Spleen (tissue), 11 donors: ENCODE measurements around the gene THUMPD3. TPM values are rescaled to one million over a fixed set of nuclear protein-coding genes. Genes with fewer than 3 reads are reported as not detected.

ENCODE experiments used
- DNase-seq: peaks from one replicate; pipeline ENCODE4 v3.0.0-alpha.2; 2020
- H3K27ac ChIP-seq, 8 donors: fragments of 200-600 bp; sonication (generic) in 7 of 8; 1 replicate in 4 of 8; 2 replicates in 4 of 8; pipeline versions ENCODE4 v1.5.0 to v1.8.0; 2016 to 2021; ENCODE audit warnings: inconsistent platforms in 4 of 8, mild to moderate bottlenecking in 4 of 8, moderate library complexity in 1 of 8
- H3K27me3 ChIP-seq, 7 donors: fragments of 200-600 bp; sonication (generic) in 6 of 7; replicated peaks in 1 of 7; 1 replicate in 4 of 7; 2 replicates in 3 of 7; pipeline versions ENCODE4 v1.5.0 to v1.8.0; 2016 to 2021; ENCODE audit warnings: inconsistent platforms in 3 of 7, mild to moderate bottlenecking in 1 of 7
- H3K36me3 ChIP-seq, 6 donors: fragments of 200-600 bp; sonication (generic) in 5 of 6; 1 replicate in 4 of 6; 2 replicates in 2 of 6; pipeline versions ENCODE4 v1.5.0 to v1.8.0; 2016 to 2021; ENCODE audit warnings: inconsistent platforms in 2 of 6
- H3K4me1 ChIP-seq, 6 donors: fragments of 200-600 bp; sonication (generic) in 5 of 6; 1 replicate in 3 of 6; 2 replicates in 3 of 6; pipeline versions ENCODE4 v1.5.0 to v1.8.0; 2016 to 2021; ENCODE audit warnings: inconsistent platforms in 3 of 6
- H3K4me3 ChIP-seq, 8 donors: fragments of 200-600 bp; sonication (generic) in 7 of 8; 1 replicate in 4 of 8; 2 replicates in 4 of 8; pipeline versions ENCODE4 v1.5.0 to v1.8.0; 2016 to 2021; ENCODE audit warnings: inconsistent platforms in 4 of 8, mild to moderate bottlenecking in 4 of 8, moderate library complexity in 2 of 8
- H3K9me3 ChIP-seq, 8 donors: fragments of 200-600 bp; sonication (generic) in 7 of 8; 1 replicate in 4 of 8; 2 replicates in 4 of 8; pipeline versions ENCODE4 v1.5.0 to v1.8.0; 2016 to 2021; ENCODE audit warnings: inconsistent platforms in 4 of 8
- CTCF ChIP-seq, 11 experiments: fragments of 200-600 bp in 7 of 11; fragments of 450-650 bp in 4 of 11; sonication (generic) in 4 of 11; IDR thresholded peaks in 8 of 11; conservative IDR thresholded peaks in 3 of 11; 1 replicate in 7 of 11; 2 replicates in 4 of 11; pipeline versions ENCODE4 v1.4.0 to v1.8.0; 2016 to 2021; ENCODE audit warnings: antibody characterized with exemption in 11 of 11, inconsistent platforms in 4 of 11, mild to moderate bottlenecking in 1 of 11
- POLR2A ChIP-seq, 3 donors: fragments of 450-650 bp; IDR thresholded peaks; one replicate each; pipeline ENCODE4 v1.5.1; 2017; ENCODE audit warnings: antibody characterized with exemption in 3 of 3, mild to moderate bottlenecking in 1 of 3
- POLR2AphosphoS5 ChIP-seq, 3 donors: sonication (generic); formaldehyde crosslinking; IDR thresholded peaks; one replicate each; pipeline ENCODE4 v1.5.1; 2017; ENCODE audit warnings: antibody characterized with exemption in 3 of 3
- WGBS, 5 donors: extraction: QIAGEN DNeasy Blood & Tissue Kit in 3 of 5; methylation state at CpG; one replicate each; pipeline versions ENCODE4 v1.1.5 to v1.1.7; 2013 to 2018; 5-methylcytosine and 5-hydroxymethylcytosine counted together
- intact Hi-C: fragments of 100-400 bp; cut with DNase I; formaldehyde crosslinking; loops from one replicate; pipeline ENCODE4 v1.15.0; 2023; ENCODE audit warnings: low total_unique reads
- polyA plus RNA-seq, 3 donors: library from polyadenylated mRNA; stranded (reverse); fragments of 200-250 nt; gene quantifications; one replicate each; pipeline ENCODE4 v1.2.1, GENCODE V29; 2013
- total RNA-seq, 7 donors: library from RNA; depleted of rRNA in 3 of 7; stranded (reverse); fragments of >200 nt in 3 of 7; fragmentation: NEBNext Ultra II Directional in 4 of 7; extraction: Animal tissue kit (Norgen Biotek cat#: 25700) in 4 of 7; gene quantifications; one replicate each; pipeline versions ENCODE4 v1.1.0 to v1.2.1, GENCODE V29; 2016 to 2021
- donor health status: healthy with polysubstance abuse.
- donor health status: DM: no; HTN: no; CAD: no; lungs with moderate emphysema.
- donor health status: DM: no; HTN: no; CAD: no.
- donor health status: Bipolar disorder and iron deficiency.
- donor health status: healthy.
- donor health status: DM: no; HTN: no; CAD: no.
- donor health status: DM: yes; HTN: yes; CAD: no.

The THUMPD3 gene
- total and polyA plus RNA-seq, 10 donors = 16.3 to 36.8 (median 23.8) TPM

GRCh38 chr3:9342696-9343095 is 20.2 kb upstream of the THUMPD3 start:
- Histone ChIP-seq H3K4me3 (no peak overlapping the region), H3K9me3 (no peaks in the 10 kb centered on the region), H3K27me3 (no peaks in the 10 kb centered on the region), H3K36me3 (no peaks in the 10 kb centered on the region), H3K4me1 (no peaks in the 10 kb centered on the region), H3K27ac (no peak overlapping the region)
- TF ChIP-seq POLR2AphosphoS5 (IDR thresholded peaks at IDR 0.05) = no peak
- no peak for TF ChIP-seq CTCF (IDR thresholded peaks at IDR 0.05 in 8 of 11, conservative IDR thresholded peaks at IDR 0.05 in 3 of 11)
- no peak for TF ChIP-seq POLR2A (IDR thresholded peaks at IDR 0.05)
- intact Hi-C loops = no loop called here
- DNase-seq = no peak
- WGBS, 5 donors = 74 to 86% (median 81%) methylated on average over 4 of the region's 4 CpGs

- no peak overlapping the region for H3K27ac ChIP-seq
- TF ChIP-seq POLR2A (IDR thresholded peaks at IDR 0.05) (no peak), CTCF (IDR thresholded peaks at IDR 0.05 in 8 of 11, conservative IDR thresholded peaks at IDR 0.05 in 3 of 11) (no peak), POLR2AphosphoS5 (IDR thresholded peaks at IDR 0.05) (no peak)
- no peaks in the 10 kb centered on the region for H3K9me3 ChIP-seq
- WGBS, 5 donors = 60 to 74% (median 66%) methylated on average over 4 of the region's 4 CpGs
- H3K4me3 ChIP-seq = no peak overlapping the region
- DNase-seq = no peak
- intact Hi-C loops = no loop called here
- H3K27me3 ChIP-seq = no peaks in the 10 kb centered on the region
- no peaks in the 10 kb centered on the region for H3K4me1 ChIP-seq
- H3K36me3 ChIP-seq = no peaks in the 10 kb centered on the region
Measured at GRCh38 chr3:9343115-9343514, 19.7 kb upstream of the THUMPD3 start.

- H3K9me3 ChIP-seq = no peaks in the 10 kb centered on the region
- 0 to 92% (median 46%) methylated on average over 1 of the region's 1 CpG for WGBS, 5 donors
- no peak for TF ChIP-seq POLR2AphosphoS5 (IDR thresholded peaks at IDR 0.05)
- no peak for TF ChIP-seq POLR2A (IDR thresholded peaks at IDR 0.05)
- TF ChIP-seq CTCF (IDR thresholded peaks at IDR 0.05 in 8 of 11, conservative IDR thresholded peaks at IDR 0.05 in 3 of 11) = no peak
Measured at GRCh38 chr3:9345041-9345440, 17.8 kb upstream of the THUMPD3 start.

GRCh38 chr3:9346141-9346540 is 16.7 kb upstream of the THUMPD3 start:
- Histone ChIP-seq H3K27ac (no peak overlapping the region), H3K9me3 (no peaks in the 10 kb centered on the region), H3K4me1 (no peaks in the 10 kb centered on the region), H3K4me3 (no peak overlapping the region), H3K27me3 (no peaks in the 10 kb centered on the region), H3K36me3 (peaks cover 0 to 6% (median 0%) of the 10 kb centered on the region in 6 donors)
- WGBS, 5 donors = 87 to 100% (median 92%) methylated on average over 1 of the region's 1 CpG
- DNase-seq = no peak
- TF ChIP-seq POLR2A (IDR thresholded peaks at IDR 0.05) (no peak), CTCF (IDR thresholded peaks at IDR 0.05 in 8 of 11, conservative IDR thresholded peaks at IDR 0.05 in 3 of 11) (no peak), POLR2AphosphoS5 (IDR thresholded peaks at IDR 0.05) (no peak)
- intact Hi-C loops = no loop called here

More at GRCh38 chr3:9345041-9345440, 17.8 kb upstream of the THUMPD3 start:
- H3K4me3 ChIP-seq = no peak overlapping the region
- no peak overlapping the region for H3K27ac ChIP-seq
- no peaks in the 10 kb centered on the region for H3K4me1 ChIP-seq
- H3K27me3 ChIP-seq = no peaks in the 10 kb centered on the region
- H3K36me3 ChIP-seq = peaks cover 0 to 6% (median 0%) of the 10 kb centered on the region in 6 donors
- DNase-seq = no peak
- intact Hi-C loops = no loop called here
